ENCODE data around the gene DUSP22.

DUSP22 gene

DNA sequence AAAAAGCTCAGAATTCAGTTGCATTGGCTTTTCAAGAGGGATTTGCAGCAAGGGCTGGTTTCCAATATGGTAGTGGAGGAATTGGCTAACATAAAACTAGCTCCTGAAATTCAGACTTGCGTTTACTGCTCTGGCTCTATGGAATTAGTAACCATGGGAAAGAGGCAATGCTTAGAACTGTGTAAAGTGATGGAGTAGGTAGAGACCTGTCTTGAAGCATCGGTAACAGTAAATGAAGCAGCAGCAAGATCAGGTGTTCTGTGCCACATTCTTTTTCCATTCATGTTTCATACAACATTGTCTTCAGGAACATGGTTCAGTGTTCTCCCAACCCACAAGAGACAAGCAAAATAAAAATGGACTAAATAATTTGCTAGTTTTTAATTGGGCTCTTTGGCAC, 105.8 kb downstream of the DUSP22 start:
- Histone ChIP-seq H3K9ac (ENCODE audit: low read length in 5 of 5) (no peak overlapping the region), H3K4me1 (ENCODE audit: control insufficient read depth in 5 of 5, insufficient read depth in 5 of 5, low read length in 5 of 5) (peaks cover 0 to 12% (median 10%) of the 10 kb centered on the region in 5 donors), H3K4me3 (ENCODE audit: low read depth in 1 of 5, low read length in 5 of 5) (no peak overlapping the region), H3K27me3 (ENCODE audit: control insufficient read depth in 5 of 5, insufficient read depth in 4 of 5, low read length in 5 of 5) (peaks cover 10 to 18% (median 12%) of the 10 kb centered on the region in 5 donors), H3K36me3 (ENCODE audit: control insufficient read depth in 5 of 5, insufficient read depth in 5 of 5, low read length in 5 of 5) (peaks cover 3 to 20% (median 6%) of the 10 kb centered on the region in 5 donors), H3K9me3 (ENCODE audit: control insufficient read depth in 5 of 5, low read length in 5 of 5) (no peaks in the 10 kb centered on the region), H3K27ac (ENCODE audit: low read depth, low read length) (no peak overlapping the region)

DNA sequence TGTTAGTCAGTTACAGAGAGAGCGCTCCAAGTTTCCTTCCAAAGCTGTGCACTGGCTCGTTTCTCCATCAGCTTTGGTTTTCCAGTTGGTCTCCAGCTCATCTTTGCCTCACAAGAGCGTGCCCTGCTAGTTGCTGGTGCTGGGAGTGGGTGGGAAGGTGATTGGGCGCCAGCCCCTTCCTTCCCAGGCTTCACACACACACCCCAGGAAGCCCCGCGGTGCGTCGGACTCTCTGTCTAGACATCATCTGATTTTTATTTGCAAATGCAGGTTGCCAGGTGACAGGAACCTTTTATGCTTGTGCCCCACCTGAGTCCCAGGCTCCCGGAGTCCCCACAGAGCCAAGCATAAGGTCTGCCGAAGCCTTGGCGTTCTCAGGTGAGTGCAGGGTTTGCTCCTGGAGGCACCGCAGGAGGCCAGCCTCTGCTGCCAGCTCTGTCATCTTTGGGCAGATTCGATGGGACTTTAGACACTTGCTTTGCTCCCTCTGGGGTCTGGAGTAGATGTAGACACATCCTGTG, 106.3 kb downstream of the DUSP22 start:
- Histone ChIP-seq H3K27ac (ENCODE audit: low read depth, low read length) (no peak overlapping the region), H3K36me3 (ENCODE audit: control insufficient read depth in 5 of 5, insufficient read depth in 5 of 5, low read length in 5 of 5) (peaks cover 3 to 24% (median 6%) of the 10 kb centered on the region in 5 donors), H3K9me3 (ENCODE audit: control insufficient read depth in 5 of 5, low read length in 5 of 5) (no peaks in the 10 kb centered on the region), H3K4me3 (ENCODE audit: low read depth in 1 of 5, low read length in 5 of 5) (no peak overlapping the region), H3K9ac (ENCODE audit: low read length in 5 of 5) (no peak overlapping the region), H3K4me1 (ENCODE audit: control insufficient read depth in 5 of 5, insufficient read depth in 5 of 5, low read length in 5 of 5) (peaks cover 0 to 6% (median 4%) of the 10 kb centered on the region in 5 donors), H3K27me3 (ENCODE audit: control insufficient read depth in 5 of 5, insufficient read depth in 4 of 5, low read length in 5 of 5) (peaks cover 8 to 15% (median 11%) of the 10 kb centered on the region in 5 donors)

- no peak overlapping the region for H3K27ac ChIP-seq (ENCODE audit: low read depth, low read length)
- peaks cover 0 to 10% (median 5%) of the 10 kb centered on the region in 5 donors for H3K27me3 ChIP-seq (ENCODE audit: control insufficient read depth in 5 of 5, insufficient read depth in 4 of 5, low read length in 5 of 5)
- no peak overlapping the region for H3K9ac ChIP-seq (ENCODE audit: low read length in 5 of 5)
- no peaks in the 10 kb centered on the region for H3K9me3 ChIP-seq (ENCODE audit: control insufficient read depth in 5 of 5, low read length in 5 of 5)
- no peak overlapping the region for H3K4me3 ChIP-seq (ENCODE audit: low read depth in 1 of 5, low read length in 5 of 5)
- peaks cover 3 to 24% (median 6%) of the 10 kb centered on the region in 5 donors for H3K36me3 ChIP-seq (ENCODE audit: control insufficient read depth in 5 of 5, insufficient read depth in 5 of 5, low read length in 5 of 5)
- no peaks in the 10 kb centered on the region for H3K4me1 ChIP-seq (ENCODE audit: control insufficient read depth in 5 of 5, insufficient read depth in 5 of 5, low read length in 5 of 5)
Measured at GRCh38 chr6:399785-400534, 107.7 kb downstream of the DUSP22 start.

DNA sequence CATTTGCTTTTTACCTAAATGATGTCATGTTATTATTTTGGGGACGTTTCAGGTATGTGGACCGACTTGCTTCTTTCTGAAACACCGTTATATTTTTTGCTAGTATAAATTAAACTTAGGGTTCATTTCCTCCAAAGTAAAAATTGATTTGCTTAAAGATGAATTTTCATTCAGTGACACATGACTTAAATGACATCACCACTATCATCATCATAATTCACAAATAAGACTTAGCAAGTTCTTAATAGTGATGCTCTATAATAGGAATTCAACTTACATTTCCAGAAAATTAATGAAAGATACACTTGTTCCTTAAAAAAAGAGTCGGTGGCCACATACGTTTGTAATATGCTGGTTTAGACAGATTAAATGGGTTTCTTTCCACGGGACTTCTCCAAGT, 108.5 kb downstream of the DUSP22 start:
- no peak overlapping the region for H3K27ac ChIP-seq (ENCODE audit: low read depth, low read length)
- no peak overlapping the region for H3K9ac ChIP-seq (ENCODE audit: low read length in 5 of 5)
- H3K36me3 ChIP-seq (ENCODE audit: control insufficient read depth in 5 of 5, insufficient read depth in 5 of 5, low read length in 5 of 5), result peaks cover 3 to 22% (median 7%) of the 10 kb centered on the region in 5 donors
- no peak overlapping the region for H3K4me3 ChIP-seq (ENCODE audit: low read depth in 1 of 5, low read length in 5 of 5)
- H3K4me1 ChIP-seq (ENCODE audit: control insufficient read depth in 5 of 5, insufficient read depth in 5 of 5, low read length in 5 of 5), result no peaks in the 10 kb centered on the region
- H3K9me3 ChIP-seq (ENCODE audit: control insufficient read depth in 5 of 5, low read length in 5 of 5), result no peaks in the 10 kb centered on the region
- peaks cover 0 to 6% (median 3%) of the 10 kb centered on the region in 5 donors for H3K27me3 ChIP-seq (ENCODE audit: control insufficient read depth in 5 of 5, insufficient read depth in 4 of 5, low read length in 5 of 5)

All from subcutaneous abdominal adipose tissue (tissue), 5 donors.